ENCODE measurements around the gene HYLS1.

GRCh38 chr11:125886997-125887372 is 483 bp upstream of the HYLS1 start:
- TF ChIP-seq CTCF (IDR thresholded peaks at IDR 0.05): no peak
- no peak for TF ChIP-seq POLR2A (IDR thresholded peaks at IDR 0.05; ENCODE audit: low read depth)

Measured in esophagus muscularis mucosa (tissue), 3 donors.